ELF-1 (cell line): ENCODE data around the gene GGT5.
"Not testable (repeated sequence)": the region's sequence is repeated elsewhere in the genome, so short reads cannot be mapped to it uniquely, and the experiment has no call there.

Experiments used
- DNase-seq: peaks from one replicate; pipeline ENCODE4 v3.0.0-alpha.2; 2016; ENCODE audit warnings: low read depth, low spot score

The GGT5 gene

GRCh38 chr22:24205438-24206195 is 39.3 kb downstream of the GGT5 start:
- peak; percentile 71 for DNase-seq

- not testable (repeated sequence) for DNase-seq
Measured at GRCh38 chr22:24203856-24204255, 41.0 kb downstream of the GGT5 start.

GRCh38 chr22:24201681-24202614 is 42.9 kb downstream of the GGT5 start:
- DNase-seq = peak; percentile 86

GRCh38 chr22:24200619-24201212 is 44.2 kb downstream of the GGT5 start:
- peak; percentile 50 for DNase-seq

GRCh38 chr22:24198682-24199052 is 46.2 kb downstream of the GGT5 start:
- no peak for DNase-seq

- DNase-seq = no peak
Measured at GRCh38 chr22:24191893-24192292, 53.0 kb downstream of the GGT5 start.

GRCh38 chr22:24191381-24191841 is 53.5 kb downstream of the GGT5 start:
- no peak for DNase-seq

GRCh38 chr22:24190596-24191208 is 54.2 kb downstream of the GGT5 start:
- no peak for DNase-seq

GRCh38 chr22:24190159-24190540 is 54.7 kb downstream of the GGT5 start:
- DNase-seq = no peak

GRCh38 chr22:24189249-24190158 is 55.4 kb downstream of the GGT5 start:
- peak; percentile 81 for DNase-seq

- DNase-seq = no peak
Measured at GRCh38 chr22:24188705-24189248, 56.1 kb downstream of the GGT5 start.

- no peak for DNase-seq
Measured at GRCh38 chr22:24187731-24188644, 56.9 kb downstream of the GGT5 start.

- no peak for DNase-seq
Measured at GRCh38 chr22:24186892-24187670, 57.8 kb downstream of the GGT5 start.

GRCh38 chr22:24186352-24186740 is 58.5 kb downstream of the GGT5 start:
- no peak for DNase-seq

- DNase-seq = no peak
Measured at GRCh38 chr22:24185501-24186351, 59.2 kb downstream of the GGT5 start.

- DNase-seq = no peak
Measured at GRCh38 chr22:24185001-24185500, 59.8 kb downstream of the GGT5 start.

- DNase-seq = no peak
Measured at GRCh38 chr22:24184057-24184798, 60.7 kb downstream of the GGT5 start.
